Panc1 (cell line): ENCODE measurements around the gene B4GALT5. TPM values are rescaled to one million over a fixed set of nuclear protein-coding genes. Genes with fewer than 3 reads are reported as not detected.
"Not testable (repeated sequence)": the region's sequence is repeated elsewhere in the genome, so short reads cannot be mapped to it uniquely, and the experiment has no call there.

Source experiments
- ATAC-seq: fragments of 200-7000 bp; cut with Tn5 transposase; 2 replicates; pipeline ENCODE4 v1.9.1; 2020; ENCODE audit warnings: mild to moderate bottlenecking, moderate library complexity
- BruUV-seq: library from RNA; stranded (reverse); fragments of 400-500 nt; replicated peaks from 2 replicates; lab custom pipeline; 2021; lab: Mats Ljungman, UMichigan
- CTCF ChIA-PET: fragments of 300-600 bp; sonication (Branson Sonifier 250); formaldehyde crosslinking; loops from one replicate; lab custom pipeline; 2022; ENCODE audit warnings: antibody characterized with exemption; lab: Charles Lee
- POLR2A ChIA-PET: fragments of 300-600 bp; sonication (Branson Sonifier 250); formaldehyde crosslinking; loops from one replicate; lab custom pipeline; 2022; ENCODE audit warnings: antibody characterized with exemption; lab: Charles Lee
- DNase-seq: peaks from one replicate; pipeline ENCODE4 v3.0.0-alpha.2; 2010; ENCODE audit warnings: low read depth, low spot score
- H3K27ac ChIP-seq: 2 replicates; pipeline ENCODE4 v1.5.1; 2011; ENCODE audit warnings: mild to moderate bottlenecking, low read length, inconsistent platforms
- H3K27me3 ChIP-seq: fragments of 200-500 bp; sonication (Bioruptor generic); 2 replicates; pipeline ENCODE4 v1.6.0; 2014; ENCODE audit warnings: low read length, inconsistent platforms; ENCODE audit not compliant: control insufficient read depth, insufficient read depth
- H3K36me3 ChIP-seq: fragments of 200-500 bp; sonication (Bioruptor generic); 2 replicates; pipeline ENCODE4 v1.5.1; 2014; ENCODE audit warnings: inconsistent platforms, mild to moderate bottlenecking, low read length, moderate library complexity; ENCODE audit not compliant: control insufficient read depth, insufficient read depth
- H3K4me1 ChIP-seq: 2 replicates; pipeline ENCODE4 v1.5.1; 2011; ENCODE audit warnings: inconsistent platforms, mild to moderate bottlenecking, low read length, moderate library complexity; ENCODE audit not compliant: control insufficient read depth, insufficient read depth
- H3K4me3 ChIP-seq, 2 experiments: 2 replicates each; pipeline ENCODE4 v1.5.1; 2011 to 2012; ENCODE audit warnings: low read depth in 2 of 2, low read length in 2 of 2, mild to moderate bottlenecking in 2 of 2, inconsistent platforms in 1 of 2, moderate library complexity in 1 of 2
- H3K9me3 ChIP-seq: fragments of 200-500 bp; sonication (Bioruptor generic); 2 replicates; pipeline ENCODE4 v1.5.1; 2014; ENCODE audit warnings: low read depth, mild to moderate bottlenecking, inconsistent platforms, low read length, moderate library complexity; ENCODE audit not compliant: control insufficient read depth, insufficient read depth
- CTCF ChIP-seq: fragments of 450-650 bp; IDR thresholded peaks from 2 replicates; pipeline ENCODE4 v1.5.1; 2017; ENCODE audit warnings: mild to moderate bottlenecking
- POLR2AphosphoS5 ChIP-seq: IDR thresholded peaks from 2 replicates; pipeline ENCODE4 v1.6.1; 2012; ENCODE audit warnings: mild to moderate bottlenecking, low read depth, low read length, moderate library complexity
- SIN3A ChIP-seq: IDR thresholded peaks from 2 replicates; pipeline ENCODE4 v1.6.1; 2012; ENCODE audit warnings: low read depth, mild to moderate bottlenecking, low read length, moderate library complexity, borderline replicate concordance; ENCODE audit not compliant: insufficient read depth
- TCF7L2 ChIP-seq: IDR thresholded peaks from 2 replicates; pipeline ENCODE4 v1.6.1; 2011; ENCODE audit warnings: mild to moderate bottlenecking, low read depth, low read length, inconsistent platforms
- in situ Hi-C: cut with HindIII; loops from 2 replicates; pipeline ENCODE4 v1.10.0; 2016; ENCODE audit warnings: low sequenced_read_pairs, low pct_unique_long_range_greater_than_20kb
- intact Hi-C: fragments of 100-400 bp; cut with micrococcal nuclease; formaldehyde crosslinking; loops from one replicate; pipeline ENCODE4 v1.10.0; 2022; ENCODE audit not compliant: unreplicated experiment
- total RNA-seq: library from RNA; stranded (reverse); gene quantifications from one replicate; pipeline ENCODE4 v1.2.1, GENCODE V29; 2021; ENCODE audit not compliant: unreplicated experiment
- TF ChIP-seq, protein P1 (sequence below), 2 experiments: IDR thresholded peaks; 2 replicates each; pipeline ENCODE4 v1.6.1; 2011 to 2012; ENCODE audit warnings: low read depth in 2 of 2, control low read depth in 1 of 2, low read length in 1 of 2, mild to moderate bottlenecking in 1 of 2, moderate library complexity in 1 of 2; ENCODE audit not compliant: insufficient read depth in 1 of 2

B4GALT5 gene
- total RNA-seq, 1 experiment from 2014 or later = 40.0 TPM

DNA sequence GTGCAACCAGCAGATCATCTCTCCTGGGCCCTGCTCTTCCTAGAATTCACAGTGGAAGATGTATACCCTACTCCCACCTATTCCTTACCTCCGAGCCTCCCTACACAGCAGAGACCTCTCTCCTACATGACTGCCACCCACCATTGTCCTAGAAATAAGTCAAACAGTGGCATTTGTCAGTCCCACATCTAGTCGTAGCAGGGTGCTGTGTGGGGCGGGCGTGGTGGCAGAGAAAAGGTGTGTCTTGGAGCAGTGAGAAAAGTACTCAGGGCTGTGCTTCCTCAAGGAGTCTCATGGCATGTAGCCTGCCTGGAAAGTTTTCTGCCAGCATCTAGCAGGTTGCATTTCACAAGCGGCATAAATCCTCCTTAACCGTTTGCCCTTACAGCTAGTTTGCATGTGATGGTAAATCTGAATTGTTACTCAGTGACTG is 86.3 kb downstream of the B4GALT5 start:
- intact Hi-C loops (no loop called here), in situ Hi-C loops (no loop called here)
- peak; percentile 60 for ATAC-seq
- TF ChIP-seq, protein P1, sequence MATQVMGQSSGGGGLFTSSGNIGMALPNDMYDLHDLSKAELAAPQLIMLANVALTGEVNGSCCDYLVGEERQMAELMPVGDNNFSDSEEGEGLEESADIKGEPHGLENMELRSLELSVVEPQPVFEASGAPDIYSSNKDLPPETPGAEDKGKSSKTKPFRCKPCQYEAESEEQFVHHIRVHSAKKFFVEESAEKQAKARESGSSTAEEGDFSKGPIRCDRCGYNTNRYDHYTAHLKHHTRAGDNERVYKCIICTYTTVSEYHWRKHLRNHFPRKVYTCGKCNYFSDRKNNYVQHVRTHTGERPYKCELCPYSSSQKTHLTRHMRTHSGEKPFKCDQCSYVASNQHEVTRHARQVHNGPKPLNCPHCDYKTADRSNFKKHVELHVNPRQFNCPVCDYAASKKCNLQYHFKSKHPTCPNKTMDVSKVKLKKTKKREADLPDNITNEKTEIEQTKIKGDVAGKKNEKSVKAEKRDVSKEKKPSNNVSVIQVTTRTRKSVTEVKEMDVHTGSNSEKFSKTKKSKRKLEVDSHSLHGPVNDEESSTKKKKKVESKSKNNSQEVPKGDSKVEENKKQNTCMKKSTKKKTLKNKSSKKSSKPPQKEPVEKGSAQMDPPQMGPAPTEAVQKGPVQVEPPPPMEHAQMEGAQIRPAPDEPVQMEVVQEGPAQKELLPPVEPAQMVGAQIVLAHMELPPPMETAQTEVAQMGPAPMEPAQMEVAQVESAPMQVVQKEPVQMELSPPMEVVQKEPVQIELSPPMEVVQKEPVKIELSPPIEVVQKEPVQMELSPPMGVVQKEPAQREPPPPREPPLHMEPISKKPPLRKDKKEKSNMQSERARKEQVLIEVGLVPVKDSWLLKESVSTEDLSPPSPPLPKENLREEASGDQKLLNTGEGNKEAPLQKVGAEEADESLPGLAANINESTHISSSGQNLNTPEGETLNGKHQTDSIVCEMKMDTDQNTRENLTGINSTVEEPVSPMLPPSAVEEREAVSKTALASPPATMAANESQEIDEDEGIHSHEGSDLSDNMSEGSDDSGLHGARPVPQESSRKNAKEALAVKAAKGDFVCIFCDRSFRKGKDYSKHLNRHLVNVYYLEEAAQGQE (IDR thresholded peaks at IDR 0.05; ENCODE audit: insufficient read depth in 1 of 2, low read depth in 2 of 2, low read length in 1 of 2) = no peak
- TF ChIP-seq CTCF (no peak), SIN3A (no peak), POLR2AphosphoS5 (no peak), TCF7L2 (no peak)
- no TSS peak for BruUV-seq
- no peak for DNase-seq
- Histone ChIP-seq H3K27me3 (no peaks in the 10 kb centered on the region), H3K4me1 (no peaks in the 10 kb centered on the region; the same call in 1 of the 2 replicates), H3K4me3 (no peak overlapping the region), H3K36me3 (no peaks in the 10 kb centered on the region), H3K9me3 (peaks cover under 1% of the 10 kb centered on the region; the same call in 1 of the 2 replicates), H3K27ac (no peak overlapping the region)
- ChIA-PET POLR2A (no interaction called here), CTCF (no interaction called here)

- BruUV-seq, DNase-seq, H3K27ac ChIP-seq, POLR2A ChIA-PET, intact Hi-C loops, in situ Hi-C loops, H3K36me3 ChIP-seq, ATAC-seq, H3K9me3 ChIP-seq, H3K27me3 ChIP-seq, H3K4me3 ChIP-seq, H3K4me1 ChIP-seq, CTCF ChIA-PET: not testable (repeated sequence)
Observed at GRCh38 chr20:49624988-49625387, 88.7 kb downstream of the B4GALT5 start.

- POLR2A ChIA-PET = no interaction called here
- Histone ChIP-seq H3K4me3 (no peak overlapping the region), H3K36me3 (no peaks in the 10 kb centered on the region), H3K27me3 (no peaks in the 10 kb centered on the region), H3K9me3 (peaks cover 7% of the 10 kb centered on the region; the same call in 1 of the 2 replicates), H3K27ac (no peak overlapping the region), H3K4me1 (no peaks in the 10 kb centered on the region)
- TF ChIP-seq, protein P1 (IDR thresholded peaks at IDR 0.05; ENCODE audit: insufficient read depth in 1 of 2, low read depth in 2 of 2, low read length in 1 of 2) = no peak
- TF ChIP-seq POLR2AphosphoS5 (no peak), SIN3A (no peak), CTCF (no peak), TCF7L2 (no peak)
- no TSS peak for BruUV-seq
- no peak for ATAC-seq
- intact Hi-C loops (no loop called here), in situ Hi-C loops (no loop called here)
- CTCF ChIA-PET = no interaction called here
- DNase-seq = no peak
Observed at GRCh38 chr20:49624317-49624716, 89.4 kb downstream of the B4GALT5 start.
